GM19025 (cell line): ENCODE data around the gene PRPF31.
"Not testable (repeated sequence)": the region's sequence is repeated elsewhere in the genome, so short reads cannot be mapped to it uniquely, and the experiment has no call there.

Source experiments
- ATAC-seq: cut with Tn5 transposase; IDR thresholded peaks from one replicate; pipeline ENCODE4 v1.9.1; 2021; ENCODE audit warnings: mild to moderate bottlenecking, low read depth, moderate library complexity; ENCODE audit not compliant: unreplicated experiment

Gene PRPF31

GRCh38 chr19:54115109-54116063 lies at the start of gene PRPF31, which contains the start of gene TFPT:
Gene PRPF31 (plus strand): TSS chr19:54115754. CDS start chr19:54118279, 2,525 bp downstream.
Gene TFPT (minus strand): TSS chr19:54115657. CDS start chr19:54115269, 388 bp downstream.
- peak; percentile 80 for ATAC-seq

- no peak for ATAC-seq
Observed at GRCh38 chr19:54069470-54069869, 46.1 kb upstream of the PRPF31 start.

- no peak for ATAC-seq
Observed at GRCh38 chr19:54073829-54074228, 41.7 kb upstream of the PRPF31 start.

GRCh38 chr19:54074851-54075250 lies 40.7 kb upstream of the PRPF31 start:
- ATAC-seq: no peak

- ATAC-seq: no peak
Observed at GRCh38 chr19:54077334-54077733, 38.2 kb upstream of the PRPF31 start.

- no peak for ATAC-seq
Observed at GRCh38 chr19:54081032-54081431, 34.5 kb upstream of the PRPF31 start, which contains the start of gene TARM1. Gene TARM1 (minus strand): TSS chr19:54081365. CDS start chr19:54081340, 25 bp downstream.

- no peak for ATAC-seq
Observed at GRCh38 chr19:54084410-54084809, 31.1 kb upstream of the PRPF31 start.

- no peak for ATAC-seq
Observed at GRCh38 chr19:54094426-54095000, 21.0 kb upstream of the PRPF31 start.

- no peak for ATAC-seq
Observed at GRCh38 chr19:54095136-54095858, 20.3 kb upstream of the PRPF31 start.

GRCh38 chr19:54095859-54096616 lies 19.5 kb upstream of the PRPF31 start:
- not testable (repeated sequence) for ATAC-seq

GRCh38 chr19:54096617-54097106 lies 18.9 kb upstream of the PRPF31 start:
- no peak for ATAC-seq

- no peak for ATAC-seq
Observed at GRCh38 chr19:54099190-54099902, 16.2 kb upstream of the PRPF31 start.

- not testable (repeated sequence) for ATAC-seq
Observed at GRCh38 chr19:54099903-54100255, 15.7 kb upstream of the PRPF31 start.

GRCh38 chr19:54100561-54100960 lies 15.0 kb upstream of the PRPF31 start, which contains the start of gene OSCAR:
Gene OSCAR (minus strand): TSS chr19:54100803. CDS start chr19:54100792, 11 bp downstream.
- no peak for ATAC-seq

- peak; percentile 97 for ATAC-seq
Observed at GRCh38 chr19:54102421-54103169, 13.0 kb upstream of the PRPF31 start, which contains the start of gene NDUFA3. Gene NDUFA3 (plus strand): TSS chr19:54102855. CDS start chr19:54102879, 24 bp downstream.

GRCh38 chr19:54104998-54105715 lies 10.4 kb upstream of the PRPF31 start:
- no peak for ATAC-seq

- ATAC-seq: no peak
Observed at GRCh38 chr19:54105796-54106195, 9.8 kb upstream of the PRPF31 start.

GRCh38 chr19:54106716-54107115 lies 8.8 kb upstream of the PRPF31 start:
- ATAC-seq: no peak
